AG04450 (cell line): ENCODE data around the gene MCC. TPM values are rescaled to one million over a fixed set of nuclear protein-coding genes. Genes with fewer than 3 reads are reported as not detected.

Source experiments
- CTCF ChIA-PET: fragments of 300-600, 350-600 bp; formaldehyde crosslinking; extraction: SDS; loops from one replicate; lab custom pipeline; 2022; ENCODE audit warnings: antibody characterized with exemption, inconsistent platforms; lab: Charles Lee
- POLR2A ChIA-PET: fragments of 350-600 bp; formaldehyde crosslinking; extraction: SDS; loops from one replicate; lab custom pipeline; 2021; ENCODE audit warnings: antibody characterized with exemption, inconsistent platforms; lab: Yijun Ruan, JAX
- DNase-seq: peaks from one replicate; pipeline ENCODE4 v3.0.0-alpha.2; 2011; ENCODE audit warnings: low read depth, low spot score
- H3K27ac ChIP-seq: one replicate; pipeline ENCODE4 v1.5.1; 2012; ENCODE audit warnings: low read depth, low read length, control low read depth
- H3K27me3 ChIP-seq: one replicate; pipeline ENCODE4 v1.6.0; 2012; ENCODE audit warnings: low read length; ENCODE audit not compliant: control insufficient read depth, insufficient read depth
- H3K4me3 ChIP-seq: 2 replicates; pipeline ENCODE4 v1.5.1; 2011; ENCODE audit warnings: mild to moderate bottlenecking, low read depth, low read length, control low read depth
- H3K9me3 ChIP-seq: 2 replicates; pipeline ENCODE4 v1.5.1; 2012; ENCODE audit warnings: low read length; ENCODE audit not compliant: control insufficient read depth, insufficient read depth
- CTCF ChIP-seq: IDR thresholded peaks from 2 replicates; pipeline ENCODE4 v1.5.1; 2011; ENCODE audit warnings: low read depth, low read length, control low read depth, inconsistent platforms
- polyA plus RNA-seq: library from polyadenylated mRNA; depleted of rRNA; stranded (reverse); fragments of >200 nt; gene quantifications from 2 replicates; pipeline ENCODE4 v1.2.3, GENCODE V29; 2011

Gene MCC
- polyA plus RNA-seq, 1 experiment: 17.5 TPM

GRCh38 chr5:113361701-113362100, 126.6 kb downstream of the MCC start:
- Histone ChIP-seq H3K27me3 (no peaks in the 10 kb centered on the region), H3K9me3 (peaks cover 7% of the 10 kb centered on the region), H3K4me3 (no peak overlapping the region), H3K27ac (no peak overlapping the region)
- DNase-seq: no peak
- TF ChIP-seq CTCF: no peak
- ChIA-PET CTCF (no interaction called here), POLR2A (no interaction called here)

- Histone ChIP-seq H3K9me3 (peaks cover 3% of the 10 kb centered on the region), H3K27ac (no peak overlapping the region), H3K27me3 (no peaks in the 10 kb centered on the region), H3K4me3 (no peak overlapping the region)
- ChIA-PET POLR2A (no interaction called here), CTCF (interaction anchor here (1.3 to 1.8 kb wide), 2 partner anchors 20 to 364 kb away, joined by 4 to 6 read pairs; no protein-coding TSS in a partner anchor)
- no peak for DNase-seq
- TF ChIP-seq CTCF: no peak
Measured at GRCh38 chr5:113359419-113359818, 128.8 kb downstream of the MCC start.

- CTCF ChIA-PET: interaction anchor here (1.0 to 1.8 kb wide), 2 partner anchors 16 to 21 kb away, joined by 6 to 11 read pairs; no protein-coding TSS in a partner anchor
- POLR2A ChIA-PET: no interaction called here
- no peak for DNase-seq
Measured at GRCh38 chr5:113358696-113359095, 129.6 kb downstream of the MCC start.

DNA sequence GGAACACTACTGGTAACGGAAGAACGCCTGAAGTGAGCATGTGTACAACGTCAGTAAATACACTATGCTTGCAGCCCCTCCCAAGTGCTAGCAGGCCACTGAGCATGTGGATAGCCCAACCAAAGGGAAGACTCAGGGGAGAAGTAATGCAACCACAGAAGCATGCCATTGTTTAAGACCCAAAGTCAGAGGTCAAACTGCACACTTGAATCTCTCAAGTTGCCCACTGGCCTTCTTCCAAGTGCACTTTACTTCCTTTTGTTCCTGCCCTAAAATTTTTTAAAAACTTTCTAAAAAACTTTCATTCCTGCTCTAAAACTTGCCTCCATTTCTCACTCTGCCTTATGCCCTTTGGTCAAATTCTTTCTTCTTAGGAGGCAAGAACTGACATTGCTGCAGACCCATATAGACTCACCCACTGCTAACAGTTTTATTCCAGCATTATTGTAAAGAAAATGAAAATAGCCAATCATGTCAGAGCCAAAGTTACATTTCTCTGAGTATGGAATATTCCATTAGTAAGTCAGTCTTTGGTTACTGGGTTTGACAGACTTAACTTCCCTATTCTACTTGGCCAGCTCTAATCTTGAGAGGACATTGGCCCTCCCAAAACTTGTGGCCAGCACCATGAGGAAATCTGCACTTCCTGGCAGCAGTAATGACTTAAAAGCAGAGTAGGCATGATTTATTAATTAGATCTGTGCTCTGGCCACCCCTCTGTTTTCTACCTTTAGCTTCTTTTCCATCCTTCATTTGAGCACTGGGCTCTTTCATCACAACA, 130.4 kb downstream of the MCC start:
- Histone ChIP-seq H3K27me3 (no peaks in the 10 kb centered on the region), H3K27ac (no peak overlapping the region), H3K9me3 (no peaks in the 10 kb centered on the region), H3K4me3 (no peak overlapping the region)
- no peak for TF ChIP-seq CTCF
- CTCF ChIA-PET: interaction anchor here (1.0 to 1.8 kb wide), 2 partner anchors 17 to 22 kb away, joined by 6 to 11 read pairs; no protein-coding TSS in a partner anchor
- no peak for DNase-seq
- POLR2A ChIA-PET: interaction anchor here (0.7 kb wide), 1 partner anchor 18 kb away, joined by 3 read pairs; no protein-coding TSS in a partner anchor

More at GRCh38 chr5:113358696-113359095, 129.6 kb downstream of the MCC start:
- no peak overlapping the region for H3K27ac ChIP-seq
- no peak overlapping the region for H3K4me3 ChIP-seq
- no peaks in the 10 kb centered on the region for H3K9me3 ChIP-seq
- no peaks in the 10 kb centered on the region for H3K27me3 ChIP-seq
- TF ChIP-seq CTCF: no peak

DNA sequence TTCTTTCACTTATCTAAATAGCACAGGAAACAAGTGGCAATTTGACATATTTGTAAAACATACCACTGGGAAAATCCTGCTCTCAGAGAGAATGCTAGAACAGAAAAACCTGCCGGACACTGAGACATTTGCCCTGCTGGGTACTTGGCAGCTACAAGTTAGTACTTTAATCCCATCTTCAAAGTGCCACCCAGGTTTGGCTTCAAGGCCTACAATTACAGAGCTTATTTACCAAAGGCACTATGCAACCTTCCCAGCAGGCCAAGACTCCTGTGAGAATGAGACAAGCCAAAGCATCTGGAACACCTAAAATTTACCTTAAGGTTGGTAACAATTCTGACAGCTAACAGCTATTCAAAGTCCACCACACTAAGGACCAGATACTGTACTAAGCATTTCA, 131.8 kb downstream of the MCC start:
- POLR2A ChIA-PET: no interaction called here
- Histone ChIP-seq H3K4me3 (no peak overlapping the region), H3K27me3 (no peaks in the 10 kb centered on the region), H3K9me3 (no peaks in the 10 kb centered on the region), H3K27ac (no peak overlapping the region)
- DNase-seq: no peak
- no peak for TF ChIP-seq CTCF
- CTCF ChIA-PET: no interaction called here
